ENCODE data around the gene TBATA. TPM values are rescaled to one million over a fixed set of nuclear protein-coding genes. Genes with fewer than 3 reads are reported as not detected.

The TBATA gene
- total and polyA plus RNA-seq, 2 of the 8 experiments (the other 6 are each of a cell fraction or from before 2014, with no cell fraction given): not detected

DNA sequence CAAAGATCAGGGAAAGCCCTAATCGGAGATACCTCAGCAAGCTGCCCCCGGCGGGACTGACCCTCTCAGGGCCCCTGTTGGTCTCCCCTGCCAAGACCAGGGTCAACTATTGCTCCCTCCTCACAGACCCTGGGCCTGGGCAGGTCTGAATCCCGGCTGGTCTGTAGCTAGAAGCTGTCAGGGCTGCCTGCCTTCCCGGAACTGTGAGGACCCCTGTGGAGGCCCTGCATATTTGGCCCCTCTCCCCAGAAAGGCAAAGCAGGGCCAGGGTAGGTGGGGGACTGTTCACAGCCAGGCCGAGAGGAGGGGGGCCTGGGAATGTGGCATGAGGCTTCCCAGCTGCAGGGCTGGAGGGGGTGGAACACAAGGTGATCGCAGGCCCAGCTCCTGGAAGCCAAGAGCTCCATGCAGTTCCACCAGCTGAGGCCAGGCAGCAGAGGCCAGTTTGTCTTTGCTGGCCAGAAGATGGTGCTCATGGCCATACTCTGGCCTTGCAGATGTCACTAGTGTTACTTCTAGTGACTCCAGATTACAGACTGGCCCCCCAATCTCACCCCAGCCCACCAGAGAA is 24.1 kb downstream of the TBATA start:
- H3K9ac ChIP-seq (replicated peaks in 1 of 4; ENCODE audit: extremely low read depth in 1 of 4, low read depth in 3 of 4, low read length in 3 of 4): no peak overlapping the region; a peak in 2 of 7 replicates
- H3K36me3 ChIP-seq (ENCODE audit: control insufficient read depth in 2 of 4, insufficient read depth in 4 of 4, low read length in 3 of 4): no peaks in the 10 kb centered on the region
- WGBS, 2 experiments (ENCODE audit: extremely low coverage in 1 of 2, insufficient coverage in 1 of 2, insufficient read length in 1 of 2, insufficient replicate concordance in 2 of 2, low coverage in 1 of 2, low lambda C conversion rate in 2 of 2, missing lambda C conversion rate in 1 of 2): 58% methylated on average over 6 of the region's 7 CpGs; no CpG with 5 or more reads in 1 of the 2 experiments
- no peak overlapping the region for H2BK120ac ChIP-seq (replicated peaks; ENCODE audit: low read depth, low read length)
- H3K9me3 ChIP-seq (ENCODE audit: insufficient read depth in 2 of 2, low read depth in 1 of 2, low read length in 1 of 2): peaks cover 6 to 7% of the 10 kb centered on the region in 2 experiments
- H2BK5ac ChIP-seq (ENCODE audit: low read depth, low read length): 0 out of 2 replicates have a peak overlapping the region, but pooled peaks have one; percentile 69
- H3K23me2 ChIP-seq (ENCODE audit: low read depth, low read length): no peaks in the 10 kb centered on the region
- no peak overlapping the region for H3K14ac ChIP-seq (ENCODE audit: insufficient read length)
- no peak overlapping the region for H3K4me2 ChIP-seq (ENCODE audit: insufficient read depth in 1 of 2, low read depth in 2 of 2, low read length in 2 of 2)
- H4K20me1 ChIP-seq (replicated peaks in 1 of 2; ENCODE audit: control insufficient read depth in 1 of 2, insufficient read depth in 2 of 2, low read length in 2 of 2): no peaks in the 10 kb centered on the region
- no peak overlapping the region for H3K27ac ChIP-seq (ENCODE audit: low read depth, low read length)
- H3K27me3 ChIP-seq (replicated peaks in 1 of 4; ENCODE audit: control insufficient read depth in 3 of 4, extremely low read depth in 1 of 4, insufficient read depth in 3 of 4, low read length in 3 of 4): no peaks in the 10 kb centered on the region
- no peaks in the 10 kb centered on the region for H3K79me2 ChIP-seq (ENCODE audit: control insufficient read depth in 1 of 2, insufficient read depth in 2 of 2, low read length in 2 of 2)
- no peak overlapping the region for H3K4me3 ChIP-seq (ENCODE audit: extremely low read depth in 1 of 4, insufficient read depth in 2 of 4, low read depth in 3 of 4, low read length in 4 of 4)
- no peak overlapping the region for H3K56ac ChIP-seq (replicated peaks; ENCODE audit: insufficient read length, low read depth, low read length)
- no peak overlapping the region; the same call in 1 of the 2 replicates for H2BK20ac ChIP-seq (ENCODE audit: low read length)
- ChIA-PET CTCF (ENCODE audit: partially characterized antibody) (interaction anchor here (0.6 to 4.4 kb wide), 33 partner anchors 9 to 1566 kb away, joined by 3 to 35 read pairs (median 3); no protein-coding TSS in a partner anchor), POLR2A (ENCODE audit: partially characterized antibody) (interaction anchor here (1.9 kb wide), 1 partner anchor 55 kb away, joined by 8 read pairs; the partner anchor contains the start of gene SGPL1)
- H2AFZ ChIP-seq (ENCODE audit: low read length): 0 out of 2 replicates have a peak overlapping the region, but pooled peaks have one; percentile 35
- peaks cover 0 to 18% (median 12%) of the 10 kb centered on the region in 4 experiments; a peak in 6 of 7 replicates for H3K4me1 ChIP-seq (replicated peaks in 1 of 4; ENCODE audit: control insufficient read depth in 3 of 4, insufficient read depth in 4 of 4, low read length in 3 of 4)
- H4K91ac ChIP-seq (replicated peaks; ENCODE audit: insufficient read length, low read length): peak overlapping the region; percentile 12
- no peak overlapping the region for H4K8ac ChIP-seq (ENCODE audit: extremely low read depth, insufficient read depth, low read length)
- H4K5ac ChIP-seq (ENCODE audit: insufficient read length, low read depth, low read length): no peak overlapping the region
- H3K23ac ChIP-seq (ENCODE audit: insufficient read length): no peak overlapping the region
- FAIRE-seq (no peak), DNase-seq (ENCODE audit: low read depth in 1 of 2, low spot score in 2 of 2) (peak in 1 of 2 experiments; percentile 58)
- H3K79me1 ChIP-seq (ENCODE audit: low read depth, low read length): no peaks in the 10 kb centered on the region
- H2AK5ac ChIP-seq (ENCODE audit: low read depth, low read length): no peak overlapping the region
- H3K4ac ChIP-seq (replicated peaks; ENCODE audit: insufficient read length, low read depth, low read length): peak overlapping the region; percentile 73
- H2BK12ac ChIP-seq (ENCODE audit: low read depth, low read length): peak overlapping the region; percentile 11; the same call in 1 of the 2 replicates
- peak overlapping the region; percentile 89; the same call in 1 of the 2 replicates for H2BK15ac ChIP-seq (ENCODE audit: low read length)
- H3K18ac ChIP-seq (ENCODE audit: extremely low read depth, low read length): no peak overlapping the region
- TF ChIP-seq, protein P1, sequence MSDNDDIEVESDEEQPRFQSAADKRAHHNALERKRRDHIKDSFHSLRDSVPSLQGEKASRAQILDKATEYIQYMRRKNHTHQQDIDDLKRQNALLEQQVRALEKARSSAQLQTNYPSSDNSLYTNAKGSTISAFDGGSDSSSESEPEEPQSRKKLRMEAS (IDR thresholded peaks at IDR 0.05): 0 out of 2 replicates have a peak, but pooled peaks have one; percentile 16
- no peak for TF ChIP-seq SP2 (IDR thresholded peaks at IDR 0.05; ENCODE audit: low read length)
- TF ChIP-seq CTBP2 (IDR thresholded peaks at IDR 0.05; ENCODE audit: borderline replicate concordance, insufficient read depth, insufficient read length, low read length): peak; percentile 72
- TF ChIP-seq TEAD4 (IDR thresholded peaks at IDR 0.05; ENCODE audit: low read depth, low read length): peak; percentile 62; the same call in 1 of the 2 replicates
- TF ChIP-seq TAF7 (optimal IDR thresholded peaks at IDR 0.05; ENCODE audit: borderline replicate concordance, low read depth, low read length): no peak
- TF ChIP-seq, protein P2, sequence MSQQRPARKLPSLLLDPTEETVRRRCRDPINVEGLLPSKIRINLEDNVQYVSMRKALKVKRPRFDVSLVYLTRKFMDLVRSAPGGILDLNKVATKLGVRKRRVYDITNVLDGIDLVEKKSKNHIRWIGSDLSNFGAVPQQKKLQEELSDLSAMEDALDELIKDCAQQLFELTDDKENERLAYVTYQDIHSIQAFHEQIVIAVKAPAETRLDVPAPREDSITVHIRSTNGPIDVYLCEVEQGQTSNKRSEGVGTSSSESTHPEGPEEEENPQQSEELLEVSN (IDR thresholded peaks at IDR 0.05): 0 out of 2 replicates have a peak, but pooled peaks have one; percentile 30
- TF ChIP-seq, protein P3, sequence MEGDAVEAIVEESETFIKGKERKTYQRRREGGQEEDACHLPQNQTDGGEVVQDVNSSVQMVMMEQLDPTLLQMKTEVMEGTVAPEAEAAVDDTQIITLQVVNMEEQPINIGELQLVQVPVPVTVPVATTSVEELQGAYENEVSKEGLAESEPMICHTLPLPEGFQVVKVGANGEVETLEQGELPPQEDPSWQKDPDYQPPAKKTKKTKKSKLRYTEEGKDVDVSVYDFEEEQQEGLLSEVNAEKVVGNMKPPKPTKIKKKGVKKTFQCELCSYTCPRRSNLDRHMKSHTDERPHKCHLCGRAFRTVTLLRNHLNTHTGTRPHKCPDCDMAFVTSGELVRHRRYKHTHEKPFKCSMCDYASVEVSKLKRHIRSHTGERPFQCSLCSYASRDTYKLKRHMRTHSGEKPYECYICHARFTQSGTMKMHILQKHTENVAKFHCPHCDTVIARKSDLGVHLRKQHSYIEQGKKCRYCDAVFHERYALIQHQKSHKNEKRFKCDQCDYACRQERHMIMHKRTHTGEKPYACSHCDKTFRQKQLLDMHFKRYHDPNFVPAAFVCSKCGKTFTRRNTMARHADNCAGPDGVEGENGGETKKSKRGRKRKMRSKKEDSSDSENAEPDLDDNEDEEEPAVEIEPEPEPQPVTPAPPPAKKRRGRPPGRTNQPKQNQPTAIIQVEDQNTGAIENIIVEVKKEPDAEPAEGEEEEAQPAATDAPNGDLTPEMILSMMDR (IDR thresholded peaks at IDR 0.05; ENCODE audit: control extremely low read depth in 1 of 3, insufficient read depth in 1 of 3, low read depth in 1 of 3, low read length in 3 of 3): peak; percentile 22 to 38 (median 24); a peak in 3 of 4 replicates
- no peak for TF ChIP-seq HDAC6 (IDR thresholded peaks at IDR 0.05; ENCODE audit: low read depth, low read length)

All from H1 (cell line).